SK-N-MC (cell line): Measurements from ENCODE around the gene RDH16.
"Not testable (repeated sequence)": the region's sequence is repeated elsewhere in the genome, so short reads cannot be mapped to it uniquely, and the experiment has no call there.

Experiments
- DNase-seq: peaks from one replicate; pipeline ENCODE4 v3.0.0-alpha.2; 2011; ENCODE audit warnings: low read depth, low spot score
- H3K27ac ChIP-seq: fragments of 200-600 bp; sonication (generic); 2 replicates; pipeline ENCODE4 v1.5.1; 2016; ENCODE audit warnings: mixed run types
- H3K36me3 ChIP-seq: fragments of 200-600 bp; sonication (generic); 2 replicates; pipeline ENCODE4 v1.6.1; 2017; ENCODE audit warnings: antibody characterized with exemption, low read length, mixed read lengths; ENCODE audit not compliant: insufficient read depth
- H3K4me3 ChIP-seq: fragments of 200-600 bp; sonication (generic); 2 replicates; pipeline ENCODE4 v1.5.1; 2016
- H3K9ac ChIP-seq: fragments of 200-600 bp; sonication (generic); 2 replicates; pipeline ENCODE4 v1.8.0; 2017; ENCODE audit warnings: mixed run types, mixed read lengths; ENCODE audit not compliant: insufficient read length
- H3K9me3 ChIP-seq: fragments of 200-600 bp; sonication (generic); 2 replicates; pipeline ENCODE4 v1.6.1; 2017; ENCODE audit warnings: low read depth, mild to moderate bottlenecking, antibody characterized with exemption, low read length, moderate library complexity, mixed read lengths
- EZH2 ChIP-seq: fragments of 200-600 bp; sonication (generic); IDR thresholded peaks from one replicate; pipeline ENCODE4 v1.6.1; 2017; ENCODE audit warnings: antibody characterized with exemption
- FOXP2 ChIP-seq: optimal IDR thresholded peaks from 2 replicates; pipeline ENCODE3; 2011; ENCODE audit warnings: mild to moderate bottlenecking, moderate library complexity; ENCODE audit not compliant: insufficient read depth; ENCODE audit errors: extremely low read length, control extremely low read depth
- POLR2AphosphoS5 ChIP-seq: IDR thresholded peaks from 2 replicates; pipeline ENCODE4 v1.6.1; 2012; ENCODE audit warnings: mild to moderate bottlenecking, low read depth, low read length, borderline replicate concordance

Gene RDH16

GRCh38 chr12:56948457-56948777, 9.0 kb downstream of the RDH16 start:
- Histone ChIP-seq H3K9me3 (no peaks in the 10 kb centered on the region; the same call in 1 of the 2 replicates), H3K36me3 (no peaks in the 10 kb centered on the region), H3K27ac (no peak overlapping the region), H3K9ac (no peak overlapping the region), H3K4me3 (no peak overlapping the region)
- TF ChIP-seq POLR2AphosphoS5 (no peak), EZH2 (no peak), FOXP2 (no peak)
- DNase-seq: no peak

- no peak for TF ChIP-seq EZH2
- no peak for TF ChIP-seq POLR2AphosphoS5
- TF ChIP-seq FOXP2: no peak
- no peaks in the 10 kb centered on the region; the same call in 1 of the 2 replicates for H3K9me3 ChIP-seq
- H3K4me3 ChIP-seq: no peak overlapping the region
- DNase-seq: no peak
- H3K27ac ChIP-seq: no peak overlapping the region
- no peak overlapping the region for H3K9ac ChIP-seq
- H3K36me3 ChIP-seq: no peaks in the 10 kb centered on the region
These were observed 9.6 kb downstream of the RDH16 start for GRCh38 chr12:56947633-56948456.

GRCh38 chr12:56943878-56944277, 13.5 kb downstream of the RDH16 start:
- no peak for DNase-seq
- H3K9me3 ChIP-seq: no peaks in the 10 kb centered on the region; the same call in 1 of the 2 replicates
- H3K9ac ChIP-seq: no peak overlapping the region
- no peak overlapping the region for H3K27ac ChIP-seq
- H3K4me3 ChIP-seq: no peak overlapping the region
- no peaks in the 10 kb centered on the region for H3K36me3 ChIP-seq
- TF ChIP-seq FOXP2 (no peak), POLR2AphosphoS5 (no peak), EZH2 (no peak)

GRCh38 chr12:56943374-56943773, 14.0 kb downstream of the RDH16 start:
- not testable (repeated sequence) for H3K4me3 ChIP-seq, H3K9me3 ChIP-seq, H3K9ac ChIP-seq, DNase-seq, H3K27ac ChIP-seq, H3K36me3 ChIP-seq

- no peak for DNase-seq
- H3K4me3 ChIP-seq: no peak overlapping the region
- TF ChIP-seq FOXP2 (no peak), POLR2AphosphoS5 (no peak), EZH2 (no peak)
- H3K9me3 ChIP-seq: no peaks in the 10 kb centered on the region; the same call in 1 of the 2 replicates
- H3K36me3 ChIP-seq: no peaks in the 10 kb centered on the region
- H3K9ac ChIP-seq: no peak overlapping the region
- H3K27ac ChIP-seq: peak overlapping the region; percentile 1; the same call in 1 of the 2 replicates
These were observed 15.9 kb downstream of the RDH16 start for GRCh38 chr12:56941299-56942017.

- not testable (repeated sequence) for DNase-seq, H3K27ac ChIP-seq, H3K36me3 ChIP-seq, H3K4me3 ChIP-seq, H3K9ac ChIP-seq, H3K9me3 ChIP-seq
These were observed 16.5 kb downstream of the RDH16 start for GRCh38 chr12:56940942-56941298.

- no peaks in the 10 kb centered on the region for H3K36me3 ChIP-seq
- DNase-seq: no peak
- TF ChIP-seq FOXP2: no peak
- TF ChIP-seq EZH2: no peak
- no peak for TF ChIP-seq POLR2AphosphoS5
- H3K9ac ChIP-seq: no peak overlapping the region
- H3K27ac ChIP-seq: no peak overlapping the region
- H3K4me3 ChIP-seq: no peak overlapping the region
- H3K9me3 ChIP-seq: no peaks in the 10 kb centered on the region
These were observed 21.7 kb downstream of the RDH16 start for GRCh38 chr12:56935752-56936151.

- H3K4me3 ChIP-seq: no peak overlapping the region
- H3K27ac ChIP-seq: no peak overlapping the region
- no peak for TF ChIP-seq EZH2
- no peak for TF ChIP-seq FOXP2
- no peak for TF ChIP-seq POLR2AphosphoS5
These were observed 22.3 kb downstream of the RDH16 start for GRCh38 chr12:56935157-56935556.

GRCh38 chr12:56933826-56934625, 23.4 kb downstream of the RDH16 start, which contains the start of gene SDR9C7:
SDR9C7 (minus strand) TSS chr12:56934408; CDS start chr12:56934261, 147 bp downstream.
- DNase-seq: no peak
- Histone ChIP-seq H3K9ac (no peak within 1 kb of the TSS), H3K27ac (no peak within 1 kb of the TSS), H3K9me3 (no peaks in the 10 kb centered on the region), H3K4me3 (no peak within 1 kb of the TSS), H3K36me3 (no peaks in the 10 kb centered on the region)
- no peak for TF ChIP-seq POLR2AphosphoS5

More at GRCh38 chr12:56935157-56935556, 22.3 kb downstream of the RDH16 start:
- no peaks in the 10 kb centered on the region for H3K36me3 ChIP-seq
- no peaks in the 10 kb centered on the region for H3K9me3 ChIP-seq
- no peak overlapping the region for H3K9ac ChIP-seq
- no peak for DNase-seq
